ENCODE measurements around the gene TMEM214. TPM values are rescaled to one million over a fixed set of nuclear protein-coding genes. Genes with fewer than 3 reads are reported as not detected.

TMEM214 gene
- total RNA-seq, 2 experiments from 2014 or later: 50.6 to 54.3 TPM

- H3K36me3 Mint-ChIP-seq: peaks cover 15% of the 10 kb centered on the region
- H3K4me3 Mint-ChIP-seq: no peak overlapping the region
- H3K27ac Mint-ChIP-seq: no peak overlapping the region
- DNase-seq: no peak
- no peaks in the 10 kb centered on the region for H3K4me1 Mint-ChIP-seq
- no peaks in the 10 kb centered on the region for H3K9me3 Mint-ChIP-seq
- H3K27me3 Mint-ChIP-seq: no peaks in the 10 kb centered on the region
Observed at GRCh38 chr2:27041752-27042151, 9.0 kb downstream of the TMEM214 start.

DNA sequence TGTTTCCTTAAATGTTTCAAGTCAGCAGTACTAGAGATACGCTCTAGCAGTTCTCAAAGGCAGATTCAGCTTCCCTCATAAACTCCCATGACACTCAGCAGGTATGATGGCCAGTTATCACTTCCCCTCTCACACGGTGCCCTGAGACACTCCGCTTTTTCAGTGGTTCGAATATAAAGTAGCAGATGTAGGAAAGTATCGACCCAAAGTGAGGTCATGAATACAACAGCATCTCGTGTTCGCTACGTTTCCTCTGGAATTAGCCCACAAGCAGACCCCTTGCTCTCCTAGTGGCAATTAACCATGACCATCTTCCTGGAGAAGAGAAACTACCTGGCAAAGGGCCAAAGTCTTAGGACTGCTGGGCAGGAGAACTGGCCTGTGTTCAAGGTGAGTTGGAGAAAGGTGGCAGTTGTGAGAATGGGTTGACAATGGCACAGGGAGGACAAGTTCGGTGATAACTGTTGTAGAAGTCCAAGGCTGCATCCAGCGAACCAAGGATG lies 9.4 kb downstream of the TMEM214 start:
- Mint-ChIP-seq H3K27ac (no peak overlapping the region), H3K4me3 (no peak overlapping the region), H3K4me1 (no peaks in the 10 kb centered on the region)

DNA sequence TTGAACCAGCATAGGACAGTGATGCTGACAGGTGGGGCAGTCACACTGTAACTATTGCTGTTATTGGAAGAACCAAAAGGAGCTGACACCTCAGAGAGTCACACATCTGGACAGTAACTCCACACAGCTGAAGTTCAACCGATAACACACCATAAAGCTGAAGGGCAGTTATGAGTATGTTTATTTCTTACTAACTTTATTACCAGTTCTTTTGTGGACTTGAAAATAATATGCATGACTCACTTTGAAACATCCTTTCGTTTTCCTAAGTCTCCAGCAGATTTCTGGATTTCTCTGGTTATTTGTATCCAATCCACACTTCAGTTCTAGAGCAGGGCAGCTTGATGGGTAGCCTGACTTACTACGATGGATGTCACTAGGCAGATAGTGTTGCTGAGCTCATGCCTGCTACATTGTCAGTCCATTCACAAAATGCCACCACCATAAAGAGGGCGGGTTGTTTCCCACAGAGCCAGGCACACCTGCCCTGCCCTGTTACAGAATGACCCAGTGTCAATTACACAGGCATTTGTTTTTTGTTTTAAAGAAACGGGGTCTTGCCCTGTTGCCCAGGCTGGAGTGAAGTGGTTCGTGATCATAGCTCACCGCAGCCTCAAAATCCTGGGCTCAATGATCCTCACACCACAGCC lies 10.3 kb downstream of the TMEM214 start:
- DNase-seq: no peak
- no peak overlapping the region for H3K4me3 Mint-ChIP-seq
- H3K27me3 Mint-ChIP-seq: no peaks in the 10 kb centered on the region
- H3K4me1 Mint-ChIP-seq: peaks cover 1% of the 10 kb centered on the region
- peaks cover 14% of the 10 kb centered on the region for H3K36me3 Mint-ChIP-seq
- no peaks in the 10 kb centered on the region for H3K9me3 Mint-ChIP-seq
- no peak overlapping the region for H3K27ac Mint-ChIP-seq

More for the DNA sequence above, 9.4 kb downstream of the TMEM214 start:
- H3K36me3 Mint-ChIP-seq: peaks cover 14% of the 10 kb centered on the region
- no peaks in the 10 kb centered on the region for H3K9me3 Mint-ChIP-seq
- no peak for DNase-seq
- H3K27me3 Mint-ChIP-seq: no peaks in the 10 kb centered on the region

GRCh38 chr2:27049422-27050280 lies 16.9 kb downstream of the TMEM214 start:
- H3K27ac Mint-ChIP-seq: peak overlapping the region; percentile 99
- H3K4me3 Mint-ChIP-seq: peak overlapping the region; percentile 89
- peaks cover 4% of the 10 kb centered on the region for H3K9me3 Mint-ChIP-seq
- H3K27me3 Mint-ChIP-seq: peaks cover 14% of the 10 kb centered on the region
- DNase-seq: peak; percentile 83
- peaks cover 26% of the 10 kb centered on the region for H3K36me3 Mint-ChIP-seq
- peaks cover 27% of the 10 kb centered on the region for H3K4me1 Mint-ChIP-seq

DNA sequence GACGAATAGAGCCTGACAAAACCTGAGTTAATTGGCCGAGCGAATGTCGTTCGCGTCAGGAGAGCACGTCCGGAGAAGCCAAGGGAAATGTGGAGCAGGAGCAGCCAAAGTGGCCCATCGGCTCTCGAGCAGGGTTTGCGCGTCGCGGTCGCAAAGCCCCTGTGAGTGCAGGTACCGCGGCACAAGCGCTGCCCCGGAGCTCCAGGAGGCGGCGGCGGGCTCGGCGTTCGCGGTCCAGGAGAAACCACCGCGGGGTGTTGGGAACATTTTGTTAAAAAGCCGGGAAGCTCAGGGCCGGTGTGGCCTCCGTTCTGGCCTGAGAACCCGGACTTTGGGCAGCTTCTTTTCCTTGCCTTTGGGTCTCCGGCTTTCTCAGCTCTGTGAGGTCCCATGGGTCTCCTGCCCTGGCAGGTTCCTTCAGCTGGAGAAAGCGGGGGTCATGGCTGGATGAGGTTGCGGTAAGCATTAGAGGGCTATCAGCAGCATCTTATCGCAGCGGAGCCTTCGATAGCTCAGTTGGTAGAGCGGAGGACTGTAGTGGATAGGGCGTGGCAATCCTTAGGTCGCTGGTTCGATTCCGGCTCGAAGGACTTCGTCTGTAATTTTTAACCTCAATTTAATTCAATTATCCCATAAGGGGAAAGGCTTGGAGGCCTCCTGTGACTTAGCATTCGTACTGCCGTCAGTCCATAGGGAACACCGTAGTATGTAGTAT lies 17.7 kb downstream of the TMEM214 start:
- peak; percentile 87 for DNase-seq
- peak overlapping the region; percentile 89 for H3K4me3 Mint-ChIP-seq
- peaks cover 4% of the 10 kb centered on the region for H3K9me3 Mint-ChIP-seq

DNA sequence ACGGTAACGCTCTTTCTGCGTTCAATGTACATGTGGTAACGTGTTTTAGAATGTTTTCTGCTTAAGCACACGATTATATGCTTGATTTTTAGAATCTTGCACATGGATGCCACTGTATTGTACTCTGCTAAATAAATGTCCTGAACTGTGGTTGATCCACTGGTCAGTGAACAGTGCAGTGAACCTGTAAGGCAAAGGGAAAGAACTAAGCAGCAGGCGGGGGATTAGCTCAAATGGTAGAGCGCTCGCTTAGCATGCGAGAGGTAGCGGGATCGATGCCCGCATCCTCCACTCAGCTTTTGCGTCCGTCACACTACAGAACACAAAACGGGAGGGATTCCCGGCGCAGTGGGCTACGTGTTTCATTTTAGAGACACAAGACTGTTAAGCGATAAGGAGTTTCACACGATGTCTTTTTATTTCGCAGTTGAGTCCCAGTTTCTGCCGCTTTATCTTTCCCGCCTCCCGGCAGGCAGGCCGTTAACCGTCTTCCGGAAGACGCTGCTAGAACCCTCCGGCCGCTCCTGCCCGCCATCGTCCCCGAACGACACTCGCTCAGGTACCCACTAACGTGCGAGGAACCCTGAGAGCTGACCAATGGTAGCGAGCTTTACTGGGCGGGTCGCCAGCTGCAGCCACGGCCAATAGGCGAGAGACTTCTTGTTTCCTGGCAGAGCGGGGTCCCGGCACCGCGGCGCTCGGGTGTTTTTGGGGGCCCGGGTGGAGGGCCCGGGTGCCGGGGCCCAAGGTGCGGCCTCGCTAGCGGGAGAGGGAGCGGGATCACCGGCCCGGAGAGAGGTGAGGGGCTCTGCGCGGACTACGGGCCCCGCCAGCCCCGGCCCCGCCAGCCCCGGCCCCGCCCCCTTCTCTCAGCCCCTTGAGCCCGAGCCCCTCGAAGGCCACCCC lies 18.5 kb downstream of the TMEM214 start, which contains the start of gene AGBL5:
TSS of gene AGBL5 (plus strand) at position 673 of the 906 bp plus-strand sequence. CDS start 1,291 bp downstream, outside the sequence.
- Mint-ChIP-seq H3K27ac (peak within 1 kb of the TSS; percentile 99), H3K27me3 (peaks cover 14% of the 10 kb centered on the region), H3K9me3 (peaks cover 4% of the 10 kb centered on the region), H3K4me1 (peaks cover 27% of the 10 kb centered on the region), H3K36me3 (peaks cover 20% of the 10 kb centered on the region), H3K4me3 (peak within 1 kb of the TSS; percentile 89)
- DNase-seq: peak; percentile 96

More for the DNA sequence above, 17.7 kb downstream of the TMEM214 start:
- Mint-ChIP-seq H3K27ac (peak overlapping the region; percentile 99), H3K27me3 (peaks cover 14% of the 10 kb centered on the region), H3K36me3 (peaks cover 22% of the 10 kb centered on the region), H3K4me1 (peaks cover 27% of the 10 kb centered on the region)

DNA sequence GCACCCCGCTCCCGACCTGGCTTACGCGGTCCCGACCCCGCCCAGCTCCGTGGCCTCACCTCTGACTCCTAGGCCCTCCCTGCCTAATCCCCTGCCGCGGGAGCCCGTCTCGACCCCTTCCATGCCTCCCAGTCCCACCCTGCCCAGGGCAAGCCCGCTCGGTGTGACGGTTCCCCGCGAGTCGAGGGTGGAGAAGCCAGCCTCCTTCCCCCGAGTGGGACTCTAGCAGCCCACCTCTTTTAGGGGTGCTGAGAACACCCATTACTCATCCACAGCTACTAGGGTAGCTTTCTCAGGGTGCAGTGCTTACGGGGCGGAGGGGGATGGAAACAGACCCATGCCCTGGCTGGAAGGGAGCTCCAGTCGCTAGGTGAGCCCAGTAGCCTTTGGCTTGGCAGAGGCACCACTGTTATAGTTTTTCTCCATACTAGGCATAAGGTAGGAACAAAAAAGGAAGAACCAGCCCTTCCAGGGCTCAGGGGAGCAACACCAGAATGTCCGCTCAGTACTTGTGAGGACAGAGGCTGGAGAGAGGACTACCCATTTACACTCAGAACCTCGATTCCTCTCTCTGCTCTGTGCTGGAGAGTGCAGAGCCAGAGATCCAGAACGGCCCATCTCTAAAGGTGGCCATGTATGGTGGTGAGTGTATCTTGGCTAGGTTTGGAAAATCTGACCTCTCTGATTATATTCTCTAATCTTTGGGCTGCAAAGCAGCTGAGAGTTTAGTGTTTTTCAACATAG lies 19.3 kb downstream of the TMEM214 start:
- H3K27ac Mint-ChIP-seq: peak overlapping the region; percentile 72
- H3K27me3 Mint-ChIP-seq: peaks cover 14% of the 10 kb centered on the region
- no peak for DNase-seq
- H3K4me3 Mint-ChIP-seq: peak overlapping the region; percentile 89
- peaks cover 20% of the 10 kb centered on the region for H3K36me3 Mint-ChIP-seq
- H3K4me1 Mint-ChIP-seq: peaks cover 27% of the 10 kb centered on the region
- peaks cover 4% of the 10 kb centered on the region for H3K9me3 Mint-ChIP-seq

DNA sequence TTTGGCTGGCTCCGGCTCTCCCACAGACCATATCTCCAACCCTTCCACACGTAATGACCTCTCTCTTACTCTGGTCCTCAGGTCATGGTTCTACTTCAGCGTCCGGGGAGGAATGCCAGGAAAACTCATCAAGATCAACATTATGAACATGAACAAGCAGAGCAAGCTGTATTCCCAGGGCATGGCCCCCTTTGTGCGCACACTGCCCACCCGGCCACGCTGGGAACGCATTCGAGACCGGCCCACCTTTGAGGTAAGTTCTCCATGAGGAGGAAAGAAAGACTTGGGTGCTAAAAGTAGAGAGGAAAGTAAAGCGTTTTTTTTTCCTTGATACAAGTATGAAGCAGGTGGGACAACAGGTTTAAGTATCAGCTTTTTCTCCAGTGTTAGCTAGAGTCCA lies 20.6 kb downstream of the TMEM214 start:
- Mint-ChIP-seq H3K27ac (no peak overlapping the region), H3K4me3 (peak overlapping the region; percentile 23), H3K4me1 (peaks cover 25% of the 10 kb centered on the region), H3K9me3 (peaks cover 4% of the 10 kb centered on the region), H3K27me3 (peaks cover 14% of the 10 kb centered on the region), H3K36me3 (peaks cover 20% of the 10 kb centered on the region)
- no peak for DNase-seq

DNA sequence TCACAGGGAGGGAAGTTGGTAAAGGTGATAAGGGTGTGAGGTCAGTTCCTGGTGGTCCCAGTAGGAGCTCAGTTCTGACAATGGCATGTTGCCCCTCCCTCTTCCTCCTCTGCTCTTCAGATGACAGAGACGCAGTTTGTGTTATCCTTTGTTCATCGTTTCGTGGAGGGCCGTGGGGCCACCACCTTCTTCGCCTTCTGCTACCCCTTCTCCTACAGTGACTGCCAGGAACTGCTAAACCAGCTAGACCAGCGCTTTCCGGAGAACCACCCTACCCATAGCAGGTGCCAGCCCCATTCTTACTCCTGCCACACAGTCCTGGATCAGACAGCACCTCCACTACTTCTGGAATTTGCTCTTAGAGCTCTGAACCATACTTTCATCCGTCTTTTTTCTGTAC lies 21.0 kb downstream of the TMEM214 start:
- no peak for DNase-seq
- peaks cover 4% of the 10 kb centered on the region for H3K9me3 Mint-ChIP-seq
- no peak overlapping the region for H3K27ac Mint-ChIP-seq
- H3K4me3 Mint-ChIP-seq: no peak overlapping the region
- peaks cover 25% of the 10 kb centered on the region for H3K4me1 Mint-ChIP-seq
- H3K27me3 Mint-ChIP-seq: peaks cover 14% of the 10 kb centered on the region
- peaks cover 20% of the 10 kb centered on the region for H3K36me3 Mint-ChIP-seq

DNA sequence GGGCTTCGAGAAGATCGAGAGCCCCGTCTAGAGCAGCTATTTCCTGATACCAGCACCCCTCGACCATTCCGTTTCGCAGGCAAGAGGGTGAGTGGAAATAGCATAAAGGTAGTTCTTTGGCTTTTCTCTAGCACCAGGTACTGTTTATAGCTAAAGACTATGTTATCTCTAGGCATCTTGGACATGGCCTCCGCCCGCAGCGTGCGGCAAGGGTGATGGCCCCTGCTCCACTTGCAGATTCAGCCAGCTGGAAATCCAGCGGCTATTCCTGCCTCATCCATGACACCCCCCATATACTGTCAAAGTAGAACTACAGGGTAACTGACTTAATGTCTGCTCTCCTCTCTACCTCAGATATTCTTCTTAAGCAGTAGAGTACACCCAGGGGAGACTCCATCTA lies 22.0 kb downstream of the TMEM214 start:
- Mint-ChIP-seq H3K36me3 (peaks cover 16% of the 10 kb centered on the region), H3K4me3 (no peak overlapping the region), H3K9me3 (peaks cover 4% of the 10 kb centered on the region), H3K27ac (no peak overlapping the region), H3K4me1 (peaks cover 20% of the 10 kb centered on the region), H3K27me3 (peaks cover 14% of the 10 kb centered on the region)
- DNase-seq: no peak

DNA sequence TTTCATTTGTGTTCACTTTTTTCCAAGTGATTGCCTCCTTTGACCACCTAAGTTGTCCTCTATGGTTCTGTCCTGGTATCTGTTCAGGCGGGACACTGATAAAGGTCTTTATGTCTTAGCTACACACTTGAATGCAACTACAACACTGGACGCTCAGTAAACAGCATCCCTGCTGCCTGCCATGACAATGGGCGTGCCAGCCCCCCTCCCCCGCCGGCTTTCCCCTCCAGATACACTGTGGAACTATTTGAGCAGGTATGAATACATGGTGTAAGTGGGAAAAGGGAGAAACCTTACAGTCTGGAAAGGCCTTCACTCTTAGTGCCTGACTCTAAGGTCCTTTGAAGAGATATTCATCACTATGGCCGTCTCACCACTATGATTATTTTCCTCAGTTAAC lies 24.4 kb downstream of the TMEM214 start:
- Mint-ChIP-seq H3K27me3 (no peaks in the 10 kb centered on the region), H3K27ac (no peak overlapping the region), H3K36me3 (peaks cover 3% of the 10 kb centered on the region), H3K9me3 (no peaks in the 10 kb centered on the region), H3K4me3 (no peak overlapping the region), H3K4me1 (peaks cover 5% of the 10 kb centered on the region)
- DNase-seq: no peak

DNA sequence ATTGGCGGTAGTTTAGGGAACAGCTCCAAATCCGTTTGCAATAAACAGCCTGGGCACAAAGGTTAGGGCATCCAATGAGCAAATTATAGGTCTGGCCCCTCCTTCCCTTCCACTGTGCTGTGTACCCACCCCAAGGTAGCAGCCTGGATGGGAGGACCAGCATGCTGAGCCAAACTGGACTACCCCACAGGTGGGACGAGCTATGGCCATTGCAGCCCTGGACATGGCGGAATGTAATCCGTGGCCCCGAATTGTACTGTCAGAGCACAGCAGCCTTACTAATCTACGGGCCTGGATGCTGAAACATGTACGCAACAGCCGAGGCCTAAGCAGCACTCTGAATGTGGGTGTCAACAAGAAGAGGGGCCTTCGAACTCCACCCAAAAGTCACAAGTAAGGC lies 25.4 kb downstream of the TMEM214 start:
- Mint-ChIP-seq H3K4me3 (no peak overlapping the region), H3K9me3 (no peaks in the 10 kb centered on the region), H3K27ac (no peak overlapping the region), H3K36me3 (peaks cover 11% of the 10 kb centered on the region), H3K4me1 (peaks cover 5% of the 10 kb centered on the region), H3K27me3 (no peaks in the 10 kb centered on the region)
- no peak for DNase-seq

DNA sequence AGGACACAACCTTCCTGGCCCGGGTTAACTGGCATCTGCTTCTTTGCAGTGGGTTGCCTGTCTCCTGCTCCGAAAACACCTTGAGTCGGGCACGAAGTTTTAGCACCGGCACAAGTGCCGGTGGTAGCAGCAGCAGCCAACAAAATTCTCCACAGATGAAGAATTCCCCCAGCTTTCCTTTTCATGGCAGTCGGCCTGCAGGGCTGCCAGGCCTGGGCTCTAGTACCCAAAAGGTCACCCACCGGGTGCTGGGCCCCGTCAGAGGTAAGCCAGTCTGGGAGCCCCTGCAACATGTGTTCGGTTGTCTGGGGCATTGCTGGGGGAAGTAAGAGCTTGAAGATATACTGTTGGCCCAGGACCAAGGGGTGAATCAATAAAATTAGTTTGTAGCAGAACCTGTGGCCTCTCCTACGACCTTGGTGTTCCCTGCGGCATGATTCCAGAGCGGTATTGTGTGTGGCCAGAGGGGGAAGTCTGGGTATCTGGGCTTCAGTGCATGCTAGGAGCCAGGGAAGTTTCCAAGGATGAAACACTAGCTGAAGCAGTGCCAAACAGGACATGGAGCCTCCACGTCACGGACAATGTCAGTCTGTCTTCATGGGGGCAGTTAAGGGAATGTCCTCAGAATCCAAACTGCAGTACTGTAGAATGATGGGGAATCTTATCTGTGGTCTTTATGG lies 26.5 kb downstream of the TMEM214 start:
- H3K27me3 Mint-ChIP-seq: no peaks in the 10 kb centered on the region
- no peak overlapping the region for H3K4me3 Mint-ChIP-seq
- no peak for DNase-seq
- peaks cover 8% of the 10 kb centered on the region for H3K4me1 Mint-ChIP-seq
- H3K36me3 Mint-ChIP-seq: peaks cover 14% of the 10 kb centered on the region
- H3K27ac Mint-ChIP-seq: no peak overlapping the region
- no peaks in the 10 kb centered on the region for H3K9me3 Mint-ChIP-seq

Data from activated naive CD8-positive, alpha-beta T cell treated with anti-CD3 and anti-CD28 coated beads for 36 hours (primary cell).